DND-41 (cell line): ENCODE measurements around the gene OR51E2.

ENCODE experiments used
- ATAC-seq: fragments of 200-7000 bp; cut with Tn5 transposase; 3 replicates; pipeline ENCODE4 v1.9.1; 2021; ENCODE audit warnings: low read depth; ENCODE audit not compliant: insufficient read depth
- DNase-seq: peaks from one replicate; pipeline ENCODE4 v3.0.0-alpha.2; 2020
- H2AFZ ChIP-seq: 2 replicates; pipeline ENCODE4 v1.6.0; 2012; ENCODE audit warnings: low read depth, low read length
- H3K27ac ChIP-seq: 2 replicates; pipeline ENCODE4 v1.5.1; 2012; ENCODE audit warnings: low read length, inconsistent platforms
- H3K27me3 ChIP-seq: fragments of 200-600 bp; sonication (generic); 2 replicates; pipeline ENCODE4 v1.6.0; 2012; ENCODE audit warnings: low read length, mild to moderate bottlenecking, inconsistent platforms; ENCODE audit not compliant: insufficient read depth, poor library complexity
- H3K36me3 ChIP-seq: 2 replicates; pipeline ENCODE4 v1.5.1; 2012; ENCODE audit warnings: low read length, inconsistent platforms; ENCODE audit not compliant: insufficient read depth
- H3K4me1 ChIP-seq: 2 replicates; pipeline ENCODE4 v1.5.1; 2012; ENCODE audit warnings: mild to moderate bottlenecking, low read length; ENCODE audit not compliant: insufficient read depth
- H3K4me2 ChIP-seq: 2 replicates; pipeline ENCODE4 v1.6.0; 2012; ENCODE audit warnings: mild to moderate bottlenecking, moderate library complexity, low read length, inconsistent platforms; ENCODE audit not compliant: insufficient read depth
- H3K4me3 ChIP-seq, 2 experiments: fragments of 200-600 bp in 1 of 2; shearing (Covaris generic) in 1 of 2; 2 replicates each; pipeline ENCODE4 v1.5.1; 2012 to 2016; ENCODE audit warnings: inconsistent platforms in 2 of 2, low read length in 2 of 2, mild to moderate bottlenecking in 2 of 2, low read depth in 1 of 2, moderate library complexity in 1 of 2
- H3K79me2 ChIP-seq: 2 replicates; pipeline ENCODE4 v1.6.0; 2012; ENCODE audit warnings: low read length, inconsistent platforms; ENCODE audit not compliant: insufficient read depth
- H3K9ac ChIP-seq: 2 replicates; pipeline ENCODE4 v1.6.0; 2012; ENCODE audit warnings: low read depth, mild to moderate bottlenecking, inconsistent platforms, low read length, moderate library complexity
- H3K9me3 ChIP-seq: 2 replicates; pipeline ENCODE4 v1.5.1; 2012; ENCODE audit warnings: low read length, moderate library complexity, mild to moderate bottlenecking, inconsistent platforms; ENCODE audit not compliant: insufficient read depth, severe bottlenecking
- H4K20me1 ChIP-seq: 2 replicates; pipeline ENCODE4 v1.6.0; 2012; ENCODE audit warnings: low read length; ENCODE audit not compliant: insufficient read depth
- CTCF ChIP-seq: IDR thresholded peaks from 2 replicates; pipeline ENCODE4 v1.5.1; 2012; ENCODE audit warnings: borderline replicate concordance, low read length, moderate library complexity, mild to moderate bottlenecking; ENCODE audit not compliant: poor library complexity, severe bottlenecking; ENCODE audit errors: extremely low read depth
- EZH2 ChIP-seq: IDR thresholded peaks from 3 replicates; pipeline ENCODE4 v1.6.1; 2012; ENCODE audit warnings: borderline replicate concordance, low read depth, mild to moderate bottlenecking, moderate library complexity, low read length, inconsistent platforms; ENCODE audit not compliant: severe bottlenecking

The OR51E2 gene

GRCh38 chr11:4664786-4665185 is 32.9 kb downstream of the OR51E2 start:
- TF ChIP-seq EZH2 (no peak), CTCF (no peak)
- H3K36me3 ChIP-seq = no peaks in the 10 kb centered on the region
- no peak overlapping the region for H3K4me2 ChIP-seq
- H3K4me3 ChIP-seq = no peak overlapping the region
- H3K4me1 ChIP-seq = no peaks in the 10 kb centered on the region
- H4K20me1 ChIP-seq = no peaks in the 10 kb centered on the region
- H3K9ac ChIP-seq = no peak overlapping the region
- no peak overlapping the region for H3K27ac ChIP-seq
- H2AFZ ChIP-seq = no peak overlapping the region
- H3K27me3 ChIP-seq = peaks cover 16% of the 10 kb centered on the region
- no peak for ATAC-seq
- no peaks in the 10 kb centered on the region for H3K79me2 ChIP-seq
- DNase-seq = no peak
- no peaks in the 10 kb centered on the region for H3K9me3 ChIP-seq

GRCh38 chr11:4664183-4664582 is 33.5 kb downstream of the OR51E2 start:
- H3K4me1 ChIP-seq = no peaks in the 10 kb centered on the region
- no peak for TF ChIP-seq EZH2
- TF ChIP-seq CTCF = no peak
- no peak overlapping the region for H2AFZ ChIP-seq
- ATAC-seq (no peak), DNase-seq (no peak)
- H3K79me2 ChIP-seq = no peaks in the 10 kb centered on the region
- H3K27me3 ChIP-seq = peaks cover 13% of the 10 kb centered on the region
- H3K27ac ChIP-seq = no peak overlapping the region
- H3K4me3 ChIP-seq = no peak overlapping the region
- no peaks in the 10 kb centered on the region for H3K36me3 ChIP-seq
- no peaks in the 10 kb centered on the region for H3K9me3 ChIP-seq
- no peaks in the 10 kb centered on the region for H4K20me1 ChIP-seq
- H3K9ac ChIP-seq = no peak overlapping the region
- H3K4me2 ChIP-seq = no peak overlapping the region

GRCh38 chr11:4662876-4663275 is 34.8 kb downstream of the OR51E2 start:
- H3K27me3 ChIP-seq = peaks cover 13% of the 10 kb centered on the region

More at GRCh38 chr11:4662876-4663275, 34.8 kb downstream of the OR51E2 start:
- H3K4me3 ChIP-seq = no peak overlapping the region
- H3K9me3 ChIP-seq = no peaks in the 10 kb centered on the region
- no peak overlapping the region for H3K9ac ChIP-seq
- H4K20me1 ChIP-seq = no peaks in the 10 kb centered on the region
- TF ChIP-seq CTCF (no peak), EZH2 (no peak)
- DNase-seq (no peak), ATAC-seq (no peak)
- no peaks in the 10 kb centered on the region for H3K79me2 ChIP-seq
- no peaks in the 10 kb centered on the region for H3K4me1 ChIP-seq
- H3K27ac ChIP-seq = no peak overlapping the region
- no peak overlapping the region for H2AFZ ChIP-seq
- H3K4me2 ChIP-seq = no peak overlapping the region
- H3K36me3 ChIP-seq = no peaks in the 10 kb centered on the region
